Measurements from ENCODE around the gene ACACA. TPM values are rescaled to one million over a fixed set of nuclear protein-coding genes. Genes with fewer than 3 reads are reported as not detected.

The ACACA gene
- total RNA-seq, 4 donors from 2014 or later: 40.5 to 64.1 (median 51.8) TPM

DNA sequence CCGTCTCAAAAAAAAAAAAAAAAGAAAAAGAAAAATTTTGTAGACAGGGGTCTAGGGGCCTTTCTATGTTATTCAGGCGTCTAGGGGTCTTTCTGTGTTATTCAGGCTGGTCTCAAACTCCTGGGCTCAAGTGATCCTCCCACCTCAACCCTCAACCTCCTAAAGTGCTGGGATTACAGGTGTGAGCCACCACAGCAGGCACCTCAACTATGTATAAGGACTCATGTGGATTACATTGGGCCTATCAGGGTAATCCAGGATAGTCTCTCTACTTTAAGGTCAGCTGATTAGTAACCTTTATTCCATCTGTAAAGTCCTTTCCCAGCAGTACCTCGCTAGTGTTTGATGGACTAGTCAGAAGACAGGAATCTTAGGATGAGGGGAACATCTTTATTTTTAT, 22.4 kb upstream of the ACACA start:
- WGBS, 2 donors (ENCODE audit: low coverage in 1 of 2): 94 to 100% methylated on average over 1 to 3 of the region's 3 CpGs
- Histone ChIP-seq H3K36me3 (peaks cover 0 to 75% of the 10 kb centered on the region in 2 donors), H3K27ac (no peak overlapping the region), H3K4me1 (no peaks in the 10 kb centered on the region), H3K4me3 (no peak overlapping the region), H3K27me3 (no peaks in the 10 kb centered on the region), H3K9me3 (no peaks in the 10 kb centered on the region)
- TF ChIP-seq, protein P1, sequence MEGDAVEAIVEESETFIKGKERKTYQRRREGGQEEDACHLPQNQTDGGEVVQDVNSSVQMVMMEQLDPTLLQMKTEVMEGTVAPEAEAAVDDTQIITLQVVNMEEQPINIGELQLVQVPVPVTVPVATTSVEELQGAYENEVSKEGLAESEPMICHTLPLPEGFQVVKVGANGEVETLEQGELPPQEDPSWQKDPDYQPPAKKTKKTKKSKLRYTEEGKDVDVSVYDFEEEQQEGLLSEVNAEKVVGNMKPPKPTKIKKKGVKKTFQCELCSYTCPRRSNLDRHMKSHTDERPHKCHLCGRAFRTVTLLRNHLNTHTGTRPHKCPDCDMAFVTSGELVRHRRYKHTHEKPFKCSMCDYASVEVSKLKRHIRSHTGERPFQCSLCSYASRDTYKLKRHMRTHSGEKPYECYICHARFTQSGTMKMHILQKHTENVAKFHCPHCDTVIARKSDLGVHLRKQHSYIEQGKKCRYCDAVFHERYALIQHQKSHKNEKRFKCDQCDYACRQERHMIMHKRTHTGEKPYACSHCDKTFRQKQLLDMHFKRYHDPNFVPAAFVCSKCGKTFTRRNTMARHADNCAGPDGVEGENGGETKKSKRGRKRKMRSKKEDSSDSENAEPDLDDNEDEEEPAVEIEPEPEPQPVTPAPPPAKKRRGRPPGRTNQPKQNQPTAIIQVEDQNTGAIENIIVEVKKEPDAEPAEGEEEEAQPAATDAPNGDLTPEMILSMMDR (IDR thresholded peaks at IDR 0.05): no peak
- TF ChIP-seq POLR2AphosphoS5 (IDR thresholded peaks at IDR 0.05) (no peak), POLR2A (IDR thresholded peaks at IDR 0.05) (no peak), EP300 (IDR thresholded peaks at IDR 0.05) (no peak)
- no peak for ATAC-seq

DNA sequence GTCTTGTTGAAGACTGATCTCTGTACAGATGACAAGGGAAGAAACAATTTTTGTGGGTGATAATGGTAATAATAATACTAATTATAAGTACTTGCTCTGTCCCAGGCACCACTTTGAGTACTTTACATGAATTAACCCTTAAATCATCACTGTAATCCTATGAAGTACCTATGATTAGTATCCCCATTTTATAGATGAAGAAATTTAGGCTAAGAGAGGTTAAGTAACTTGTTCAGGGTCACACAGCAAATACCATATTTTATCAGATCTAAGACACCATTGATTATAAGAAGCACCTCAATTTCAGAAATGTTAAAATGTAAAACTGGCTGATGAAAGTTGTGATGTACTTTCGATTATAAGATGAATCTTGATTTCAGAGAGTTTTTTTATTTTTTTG, 18.6 kb upstream of the ACACA start:
- Histone ChIP-seq H3K9me3 (no peaks in the 10 kb centered on the region), H3K4me1 (no peaks in the 10 kb centered on the region), H3K4me3 (no peak overlapping the region), H3K27ac (no peak overlapping the region), H3K27me3 (no peaks in the 10 kb centered on the region), H3K36me3 (peaks cover 0 to 80% of the 10 kb centered on the region in 2 donors)
- WGBS, 2 donors (ENCODE audit: low coverage in 1 of 2): 84 to 93% methylated on average over 1 of the region's 1 CpG
- TF ChIP-seq POLR2A (IDR thresholded peaks at IDR 0.05): no peak
- TF ChIP-seq, protein P1 (IDR thresholded peaks at IDR 0.05): no peak
- no peak for TF ChIP-seq POLR2AphosphoS5 (IDR thresholded peaks at IDR 0.05)
- no peak for TF ChIP-seq EP300 (IDR thresholded peaks at IDR 0.05)
- no peak for ATAC-seq

DNA sequence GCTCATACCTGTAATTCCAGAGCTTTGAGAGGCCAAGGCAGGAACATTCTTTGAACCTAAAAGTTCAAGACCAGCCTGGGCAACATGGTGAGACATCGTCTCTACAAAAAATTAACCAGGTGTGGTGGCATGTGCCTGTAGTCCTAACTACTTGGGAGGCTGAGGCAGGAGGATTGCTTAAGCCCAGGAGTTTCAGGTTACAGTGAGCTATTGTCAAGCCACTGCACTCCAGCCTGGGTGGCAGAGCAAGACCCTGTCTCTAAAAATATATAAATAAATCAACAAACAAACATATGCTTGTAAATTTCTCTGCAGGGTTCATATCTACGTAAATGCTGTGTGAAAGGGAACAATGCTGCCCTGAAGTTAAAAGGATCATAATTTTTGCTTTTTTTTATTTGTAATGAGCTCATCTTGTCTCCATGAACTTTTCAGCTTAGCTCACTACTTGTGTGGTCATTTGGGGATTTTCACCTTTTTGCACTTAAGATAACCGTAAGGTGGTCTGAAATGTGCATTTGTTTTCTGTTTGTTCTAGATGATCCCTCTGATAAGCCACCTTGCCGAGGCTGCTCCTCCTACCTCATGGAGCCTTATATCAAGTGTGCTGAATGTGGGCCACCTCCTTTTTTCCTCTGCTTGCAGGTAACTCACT, 16.5 kb upstream of the ACACA start:
- H3K4me1 ChIP-seq: no peaks in the 10 kb centered on the region
- no peak overlapping the region for H3K4me3 ChIP-seq
- ATAC-seq: no peak
- TF ChIP-seq, protein P1 (IDR thresholded peaks at IDR 0.05): no peak
- TF ChIP-seq POLR2AphosphoS5 (IDR thresholded peaks at IDR 0.05): no peak
- no peak for TF ChIP-seq EP300 (IDR thresholded peaks at IDR 0.05)
- no peak for TF ChIP-seq POLR2A (IDR thresholded peaks at IDR 0.05)
- H3K27me3 ChIP-seq: no peaks in the 10 kb centered on the region
- 79 to 87% methylated on average over 4 of the region's 4 CpGs for WGBS, 2 donors (ENCODE audit: low coverage in 1 of 2)
- no peak overlapping the region for H3K27ac ChIP-seq
- H3K9me3 ChIP-seq: no peaks in the 10 kb centered on the region
- peaks cover 0 to 81% of the 10 kb centered on the region in 2 donors for H3K36me3 ChIP-seq

DNA sequence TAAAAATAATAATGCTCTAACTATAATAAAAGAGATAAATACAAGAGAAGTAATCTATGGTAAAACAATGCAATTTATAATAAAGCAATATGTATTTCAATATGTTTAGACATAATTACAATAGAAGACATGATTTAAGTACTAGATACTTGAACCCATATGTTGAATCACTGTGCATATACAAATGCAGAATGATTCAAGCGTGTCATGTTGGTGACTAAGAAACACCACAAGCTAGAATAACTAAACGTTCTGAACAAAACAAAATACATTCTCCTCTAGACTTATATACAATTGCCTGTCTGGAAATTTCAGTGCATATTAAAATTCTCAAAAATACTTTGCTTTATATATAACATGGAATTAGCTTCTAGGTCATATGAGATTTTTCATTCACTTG, 11.2 kb upstream of the ACACA start:
- Histone ChIP-seq H3K36me3 (peaks cover 0 to 78% of the 10 kb centered on the region in 2 donors), H3K4me3 (no peak overlapping the region), H3K27ac (no peak overlapping the region), H3K27me3 (no peaks in the 10 kb centered on the region), H3K9me3 (no peaks in the 10 kb centered on the region), H3K4me1 (no peaks in the 10 kb centered on the region)
- no peak for ATAC-seq
- WGBS, 2 donors (ENCODE audit: low coverage in 1 of 2): 75 to 85% methylated on average over 2 of the region's 2 CpGs
- TF ChIP-seq, protein P1 (IDR thresholded peaks at IDR 0.05): no peak
- TF ChIP-seq EP300 (IDR thresholded peaks at IDR 0.05) (no peak), POLR2AphosphoS5 (IDR thresholded peaks at IDR 0.05) (no peak), POLR2A (IDR thresholded peaks at IDR 0.05) (no peak)

DNA sequence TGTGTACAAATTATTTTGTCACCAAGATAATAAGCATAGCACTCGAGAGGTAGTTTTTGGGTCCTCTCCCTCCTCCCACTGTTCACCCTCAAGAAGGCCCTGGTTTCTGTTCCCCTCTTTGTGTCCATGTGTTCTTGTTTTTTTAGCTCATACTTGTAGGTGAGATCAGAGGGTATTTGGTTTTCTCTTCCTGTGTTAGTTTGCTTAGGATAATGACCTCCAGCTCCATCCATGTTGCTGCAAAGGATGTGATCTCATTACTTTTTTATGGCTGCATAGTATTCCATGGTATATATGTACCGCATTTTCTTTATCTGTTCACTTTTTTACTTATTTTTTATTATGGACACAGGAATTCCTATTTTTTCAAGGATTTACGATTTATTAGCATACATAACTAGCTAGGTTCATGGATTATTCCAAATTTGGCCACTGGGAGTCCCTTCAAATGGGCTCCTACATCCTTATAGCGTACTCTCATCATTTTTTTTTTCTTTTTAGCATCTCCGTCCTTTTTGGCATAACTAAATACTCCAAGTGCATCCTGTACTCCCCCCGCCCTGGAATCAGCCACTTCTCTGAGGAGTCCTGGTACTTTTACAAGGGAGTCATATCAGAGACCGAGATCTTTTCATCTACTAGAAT, 7.4 kb upstream of the ACACA start:
- no peak overlapping the region for H3K27ac ChIP-seq
- ATAC-seq: no peak
- no peak for TF ChIP-seq EP300 (IDR thresholded peaks at IDR 0.05)
- no peak for TF ChIP-seq POLR2A (IDR thresholded peaks at IDR 0.05)
- no peak for TF ChIP-seq POLR2AphosphoS5 (IDR thresholded peaks at IDR 0.05)
- TF ChIP-seq, protein P1 (IDR thresholded peaks at IDR 0.05): no peak
- peaks cover 0 to under 1% (median 0%) of the 10 kb centered on the region in 3 donors for H3K4me1 ChIP-seq
- 90 to 97% methylated on average over 7 of the region's 7 CpGs for WGBS, 2 donors (ENCODE audit: low coverage in 1 of 2)
- no peak overlapping the region for H3K4me3 ChIP-seq
- H3K9me3 ChIP-seq: no peaks in the 10 kb centered on the region
- H3K27me3 ChIP-seq: no peaks in the 10 kb centered on the region
- H3K36me3 ChIP-seq: peaks cover 0 to 81% of the 10 kb centered on the region in 2 donors
